HEK293 (cell line): ENCODE results near the gene RCOR3.

Experiments
- CTCF ChIP-seq: fragments of 450-650 bp; formaldehyde crosslinking; IDR thresholded peaks from 2 replicates; pipeline ENCODE4 v1.5.1; 2016; ENCODE audit warnings: missing biosample characterization, missing genetic modification characterization
- KLF17 ChIP-seq: fragments of 450-650 bp; formaldehyde crosslinking; IDR thresholded peaks from 2 replicates; pipeline ENCODE4 v1.5.1; 2016; ENCODE audit warnings: missing biosample characterization, missing genetic modification characterization
- ZFHX2 ChIP-seq: fragments of 450-650 bp; formaldehyde crosslinking; conservative IDR thresholded peaks from 2 replicates; pipeline ENCODE4 v1.5.1; 2016; ENCODE audit warnings: missing biosample characterization, missing genetic modification characterization
- ZNF114 ChIP-seq: fragments of 450-650 bp; formaldehyde crosslinking; IDR thresholded peaks from 2 replicates; pipeline ENCODE4 v1.5.0; 2017; ENCODE audit warnings: missing biosample characterization, missing genetic modification characterization
- ZNF121 ChIP-seq: fragments of 450-650 bp; formaldehyde crosslinking; IDR thresholded peaks from 2 replicates; pipeline ENCODE4 v1.5.1; 2016; ENCODE audit warnings: missing biosample characterization, missing genetic modification characterization
- ZNF274 ChIP-seq, 2 experiments: fragments of 200-500 bp in 1 of 2; fragments of 450-650 bp in 1 of 2; sonication (Bioruptor generic) in 1 of 2; formaldehyde crosslinking in 1 of 2; IDR thresholded peaks; 2 replicates each; pipeline versions ENCODE4 v1.5.1 to v1.6.1; 2014 to 2016; ENCODE audit warnings: borderline replicate concordance in 1 of 2, inconsistent platforms in 1 of 2, low read length in 1 of 2, missing biosample characterization in 1 of 2, missing genetic modification characterization in 1 of 2
- ZNF473 ChIP-seq: fragments of 450-650 bp; formaldehyde crosslinking; IDR thresholded peaks from 2 replicates; pipeline ENCODE4 v1.5.1; 2017; ENCODE audit warnings: missing biosample characterization, missing genetic modification characterization
- ZNF510 ChIP-seq: fragments of 450-650 bp; formaldehyde crosslinking; IDR thresholded peaks from 2 replicates; pipeline ENCODE4 v1.5.1; 2018; ENCODE audit warnings: mild to moderate bottlenecking, missing genetic modification characterization, missing biosample characterization; ENCODE audit not compliant: insufficient replicate concordance
- ZSCAN16 ChIP-seq: fragments of 450-650 bp; formaldehyde crosslinking; IDR thresholded peaks from 2 replicates; pipeline ENCODE4 v1.5.1; 2016; ENCODE audit warnings: missing biosample characterization, missing genetic modification characterization
- TF ChIP-seq, protein P1 (sequence below): fragments of 450-650 bp; formaldehyde crosslinking; IDR thresholded peaks from 2 replicates; pipeline ENCODE4 v1.5.1; 2016; ENCODE audit warnings: missing biosample characterization, missing genetic modification characterization
- TF ChIP-seq, protein P2 (sequence below): sonication (generic); formaldehyde crosslinking; IDR thresholded peaks from 2 replicates; pipeline ENCODE4 v1.8.1; 2022; ENCODE audit warnings: mild to moderate bottlenecking, moderate library complexity, missing genetic modification reagents

GRCh38 chr1:211241071-211241470 lies 18.1 kb upstream of the RCOR3 start:
- TF ChIP-seq ZSCAN16 (tag by site-specific recombination) (no peak), ZNF510 (tag by site-specific recombination) (no peak), CTCF (tag by site-specific recombination) (no peak), ZNF114 (no peak), KLF17 (no peak), ZFHX2 (no peak), ZNF274 (IDR thresholded peaks at IDR 0.05; ENCODE audit: low read length) (no peak), ZNF274 (tag by site-specific recombination; IDR thresholded peaks at IDR 0.05; ENCODE audit: borderline replicate concordance) (no peak), ZNF121 (tag by site-specific recombination) (no peak), ZNF473 (tag by site-specific recombination) (no peak)
- TF ChIP-seq, protein P1, sequence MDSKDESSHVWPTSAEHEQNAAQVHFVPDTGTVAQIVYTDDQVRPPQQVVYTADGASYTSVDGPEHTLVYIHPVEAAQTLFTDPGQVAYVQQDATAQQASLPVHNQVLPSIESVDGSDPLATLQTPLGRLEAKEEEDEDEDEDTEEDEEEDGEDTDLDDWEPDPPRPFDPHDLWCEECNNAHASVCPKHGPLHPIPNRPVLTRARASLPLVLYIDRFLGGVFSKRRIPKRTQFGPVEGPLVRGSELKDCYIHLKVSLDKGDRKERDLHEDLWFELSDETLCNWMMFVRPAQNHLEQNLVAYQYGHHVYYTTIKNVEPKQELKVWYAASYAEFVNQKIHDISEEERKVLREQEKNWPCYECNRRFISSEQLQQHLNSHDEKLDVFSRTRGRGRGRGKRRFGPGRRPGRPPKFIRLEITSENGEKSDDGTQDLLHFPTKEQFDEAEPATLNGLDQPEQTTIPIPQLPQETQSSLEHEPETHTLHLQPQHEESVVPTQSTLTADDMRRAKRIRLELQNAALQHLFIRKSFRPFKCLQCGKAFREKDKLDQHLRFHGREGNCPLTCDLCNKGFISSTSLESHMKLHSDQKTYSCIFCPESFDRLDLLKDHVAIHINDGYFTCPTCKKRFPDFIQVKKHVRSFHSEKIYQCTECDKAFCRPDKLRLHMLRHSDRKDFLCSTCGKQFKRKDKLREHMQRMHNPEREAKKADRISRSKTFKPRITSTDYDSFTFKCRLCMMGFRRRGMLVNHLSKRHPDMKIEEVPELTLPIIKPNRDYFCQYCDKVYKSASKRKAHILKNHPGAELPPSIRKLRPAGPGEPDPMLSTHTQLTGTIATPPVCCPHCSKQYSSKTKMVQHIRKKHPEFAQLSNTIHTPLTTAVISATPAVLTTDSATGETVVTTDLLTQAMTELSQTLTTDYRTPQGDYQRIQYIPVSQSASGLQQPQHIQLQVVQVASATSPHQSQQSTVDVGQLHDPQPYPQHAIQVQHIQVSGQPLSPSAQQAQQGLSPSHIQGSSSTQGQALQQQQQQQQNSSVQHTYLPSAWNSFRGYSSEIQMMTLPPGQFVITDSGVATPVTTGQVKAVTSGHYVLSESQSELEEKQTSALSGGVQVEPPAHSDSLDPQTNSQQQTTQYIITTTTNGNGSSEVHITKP, result no peak
- TF ChIP-seq, protein P2, sequence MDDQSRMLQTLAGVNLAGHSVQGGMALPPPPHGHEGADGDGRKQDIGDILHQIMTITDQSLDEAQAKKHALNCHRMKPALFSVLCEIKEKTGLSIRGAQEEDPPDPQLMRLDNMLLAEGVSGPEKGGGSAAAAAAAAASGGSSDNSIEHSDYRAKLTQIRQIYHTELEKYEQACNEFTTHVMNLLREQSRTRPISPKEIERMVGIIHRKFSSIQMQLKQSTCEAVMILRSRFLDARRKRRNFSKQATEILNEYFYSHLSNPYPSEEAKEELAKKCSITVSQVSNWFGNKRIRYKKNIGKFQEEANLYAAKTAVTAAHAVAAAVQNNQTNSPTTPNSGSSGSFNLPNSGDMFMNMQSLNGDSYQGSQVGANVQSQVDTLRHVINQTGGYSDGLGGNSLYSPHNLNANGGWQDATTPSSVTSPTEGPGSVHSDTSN (CRISPR knock-in tag), result no peak
